Tibial artery (tissue), 4 donors: ENCODE results near the gene FLNB.

Experiments
- DNase-seq, 2 donors: peaks; one replicate each; pipeline ENCODE4 v3.0.0-alpha.2; 2019
- H3K27ac ChIP-seq, 2 donors: fragments of 200-600 bp; sonication (generic) in 1 of 2; 1 replicate in 1 of 2; 2 replicates in 1 of 2; pipeline ENCODE4 v1.5.1; 2018 to 2019; ENCODE audit warnings: mild to moderate bottlenecking in 1 of 2
- H3K27me3 ChIP-seq, 2 donors: fragments of 200-600 bp; sonication (generic) in 1 of 2; one replicate each; pipeline versions ENCODE4 v1.5.1 to v1.6.0; 2016 to 2019
- H3K36me3 ChIP-seq, 3 donors: fragments of 200-600 bp; sonication (generic) in 2 of 3; one replicate each; pipeline ENCODE4 v1.5.1; 2016 to 2019; ENCODE audit warnings: mild to moderate bottlenecking in 2 of 3
- H3K4me1 ChIP-seq, 4 donors: fragments of 200-600 bp; sonication (generic) in 2 of 4; 1 replicate in 3 of 4; 2 replicates in 1 of 4; pipeline ENCODE4 v1.5.1; 2016 to 2019
- H3K4me3 ChIP-seq, 2 donors: fragments of 200-600 bp; sonication (generic) in 1 of 2; 1 replicate in 1 of 2; 2 replicates in 1 of 2; pipeline ENCODE4 v1.5.1; 2018 to 2019; ENCODE audit warnings: mild to moderate bottlenecking in 2 of 2
- H3K9me3 ChIP-seq, 3 donors: fragments of 200-600 bp; sonication (generic) in 1 of 3; one replicate each; pipeline ENCODE4 v1.5.1; 2016 to 2019
- intact Hi-C: fragments of 100-400 bp; cut with DNase I; formaldehyde crosslinking; loops from one replicate; pipeline ENCODE4 v1.15.0; 2023; ENCODE audit warnings: low total_unique reads
- TF ChIP-seq, protein P1 (sequence below), 2 experiments: fragments of 200-600 bp in 1 of 2; fragments of 450-650 bp in 1 of 2; IDR thresholded peaks; one replicate each; pipeline ENCODE4 v1.5.1; 2017 to 2019; ENCODE audit warnings: antibody characterized with exemption in 2 of 2, mild to moderate bottlenecking in 1 of 2, moderate library complexity in 1 of 2

The FLNB gene

GRCh38 chr3:58029842-58030584, 21.8 kb downstream of the FLNB start:
- Histone ChIP-seq H3K27ac (no peak overlapping the region), H3K27me3 (no peaks in the 10 kb centered on the region), H3K36me3 (no peaks in the 10 kb centered on the region), H3K9me3 (no peaks in the 10 kb centered on the region), H3K4me1 (peaks cover 0 to 48% (median 27%) of the 10 kb centered on the region in 4 donors), H3K4me3 (no peak overlapping the region)
- DNase-seq, result no peak
- intact Hi-C loops, result no loop called here
- TF ChIP-seq, protein P1, sequence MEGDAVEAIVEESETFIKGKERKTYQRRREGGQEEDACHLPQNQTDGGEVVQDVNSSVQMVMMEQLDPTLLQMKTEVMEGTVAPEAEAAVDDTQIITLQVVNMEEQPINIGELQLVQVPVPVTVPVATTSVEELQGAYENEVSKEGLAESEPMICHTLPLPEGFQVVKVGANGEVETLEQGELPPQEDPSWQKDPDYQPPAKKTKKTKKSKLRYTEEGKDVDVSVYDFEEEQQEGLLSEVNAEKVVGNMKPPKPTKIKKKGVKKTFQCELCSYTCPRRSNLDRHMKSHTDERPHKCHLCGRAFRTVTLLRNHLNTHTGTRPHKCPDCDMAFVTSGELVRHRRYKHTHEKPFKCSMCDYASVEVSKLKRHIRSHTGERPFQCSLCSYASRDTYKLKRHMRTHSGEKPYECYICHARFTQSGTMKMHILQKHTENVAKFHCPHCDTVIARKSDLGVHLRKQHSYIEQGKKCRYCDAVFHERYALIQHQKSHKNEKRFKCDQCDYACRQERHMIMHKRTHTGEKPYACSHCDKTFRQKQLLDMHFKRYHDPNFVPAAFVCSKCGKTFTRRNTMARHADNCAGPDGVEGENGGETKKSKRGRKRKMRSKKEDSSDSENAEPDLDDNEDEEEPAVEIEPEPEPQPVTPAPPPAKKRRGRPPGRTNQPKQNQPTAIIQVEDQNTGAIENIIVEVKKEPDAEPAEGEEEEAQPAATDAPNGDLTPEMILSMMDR (IDR thresholded peaks at IDR 0.05), result no peak

GRCh38 chr3:58032186-58032585, 24.0 kb downstream of the FLNB start:
- no peaks in the 10 kb centered on the region for H3K27me3 ChIP-seq
- H3K4me1 ChIP-seq, result peaks cover 0 to 45% (median 23%) of the 10 kb centered on the region in 4 donors
- TF ChIP-seq, protein P1 (IDR thresholded peaks at IDR 0.05), result no peak
- H3K36me3 ChIP-seq, result no peaks in the 10 kb centered on the region
- no peak for DNase-seq
- intact Hi-C loops, result no loop called here
- no peak overlapping the region for H3K27ac ChIP-seq
- no peaks in the 10 kb centered on the region for H3K9me3 ChIP-seq
- no peak overlapping the region for H3K4me3 ChIP-seq

DNA sequence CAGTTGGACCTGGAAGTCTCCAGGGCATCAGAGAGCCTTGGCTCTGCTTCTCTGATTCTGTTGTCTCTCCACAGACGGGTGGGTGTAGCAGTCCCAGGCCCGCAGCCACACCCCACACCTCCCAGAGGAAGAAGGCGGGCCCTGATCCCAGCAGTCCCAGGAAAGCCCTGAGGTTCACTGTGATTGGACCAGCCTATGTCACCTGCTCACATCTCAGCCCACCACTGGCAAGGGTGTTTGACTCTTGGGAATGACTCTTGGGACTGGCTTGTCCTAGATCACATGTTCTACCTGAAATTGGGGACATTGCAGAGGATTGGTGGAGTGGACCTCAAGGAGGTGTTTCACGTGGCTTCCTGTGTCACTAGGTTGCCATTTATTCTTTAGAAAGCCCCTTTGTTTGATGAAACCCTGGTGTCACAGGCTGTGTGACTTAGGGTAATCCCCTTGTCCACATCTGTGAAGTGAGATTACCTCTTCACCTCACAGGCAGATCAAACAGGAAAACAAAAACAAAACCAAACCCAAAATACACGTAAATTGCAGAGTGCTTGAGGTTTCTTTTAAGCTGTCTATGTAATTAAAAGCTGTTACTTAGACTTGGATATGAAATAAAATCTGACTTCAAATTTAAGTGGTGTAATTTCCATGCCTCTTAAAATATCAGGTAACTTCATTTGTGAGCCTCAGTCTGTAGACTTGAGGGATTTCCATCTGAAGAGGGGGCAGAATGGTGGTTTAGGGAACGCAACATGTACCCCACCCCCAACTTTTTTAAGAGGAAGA, 26.7 kb downstream of the FLNB start:
- Histone ChIP-seq H3K4me3 (no peak overlapping the region), H3K27me3 (no peaks in the 10 kb centered on the region), H3K27ac (peak overlapping the region; percentile 60 to 68), H3K9me3 (no peaks in the 10 kb centered on the region), H3K4me1 (peaks cover 0 to 47% (median 28%) of the 10 kb centered on the region in 4 donors), H3K36me3 (no peaks in the 10 kb centered on the region)
- no peak for DNase-seq
- TF ChIP-seq, protein P1 (IDR thresholded peaks at IDR 0.05), result no peak
- intact Hi-C loops, result no loop called here

- Histone ChIP-seq H3K36me3 (no peaks in the 10 kb centered on the region), H3K27ac (peak overlapping the region; percentile 60 to 68), H3K4me3 (peak overlapping the region in 1 of 2 donors; percentile 5), H3K27me3 (no peaks in the 10 kb centered on the region), H3K4me1 (peaks cover 0 to 52% (median 32%) of the 10 kb centered on the region in 4 donors), H3K9me3 (no peaks in the 10 kb centered on the region)
- TF ChIP-seq, protein P1 (IDR thresholded peaks at IDR 0.05), result no peak
- intact Hi-C loops, result no loop called here
- DNase-seq, result no peak
These were observed 27.5 kb downstream of the FLNB start for GRCh38 chr3:58035524-58036255.

DNA sequence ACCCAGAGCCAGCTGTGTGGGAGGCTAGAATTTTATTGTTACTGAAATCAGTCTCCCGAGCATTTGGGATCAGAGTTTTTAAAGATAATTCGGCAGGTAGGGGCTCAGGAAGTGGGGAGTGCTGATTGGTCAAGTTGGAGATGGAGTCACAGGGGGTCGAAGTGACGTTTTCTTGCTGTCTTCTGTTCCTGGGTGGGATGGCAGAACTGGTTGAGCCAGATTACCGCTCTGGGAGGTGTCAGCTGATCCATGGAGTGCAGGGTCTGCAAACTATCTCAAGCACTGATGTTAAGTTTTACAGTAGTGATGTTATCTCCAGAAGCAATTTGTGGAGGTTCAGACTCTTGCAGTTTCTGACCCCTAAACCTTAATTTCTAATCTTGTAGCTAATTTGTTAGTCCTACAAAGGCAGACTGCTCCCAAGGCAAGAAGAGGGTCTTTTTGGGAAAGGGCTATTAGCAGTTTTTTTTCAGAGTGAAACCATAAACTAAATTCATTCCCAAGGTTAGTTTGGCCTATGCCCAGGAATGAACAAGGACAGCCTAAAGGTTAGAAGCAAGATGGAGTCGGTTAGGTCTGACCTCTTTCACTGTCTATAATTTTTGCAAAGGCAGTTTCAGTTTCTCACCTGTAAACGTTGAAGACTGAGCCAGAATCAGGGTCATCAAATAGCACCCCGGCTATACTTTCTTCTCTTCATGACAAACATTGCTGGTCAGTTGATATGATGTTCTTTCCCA, 28.2 kb downstream of the FLNB start:
- intact Hi-C loops, result no loop called here
- Histone ChIP-seq H3K4me1 (peaks cover 0 to 60% (median 39%) of the 10 kb centered on the region in 4 donors), H3K27me3 (no peaks in the 10 kb centered on the region), H3K36me3 (no peaks in the 10 kb centered on the region), H3K27ac (peak overlapping the region; percentile 60 to 68), H3K4me3 (no peak overlapping the region), H3K9me3 (no peaks in the 10 kb centered on the region)
- TF ChIP-seq, protein P1 (IDR thresholded peaks at IDR 0.05), result no peak
- no peak for DNase-seq
